Ishikawa (cell line): ENCODE measurements around the gene TRRAP.

Experiments
- CEBPB ChIP-seq: IDR thresholded peaks from 2 replicates; pipeline ENCODE4 v1.6.1; 2012
- CREB1 ChIP-seq: IDR thresholded peaks from 2 replicates; pipeline ENCODE4 v1.6.1; 2012; ENCODE audit warnings: low read depth
- EGR1 ChIP-seq: IDR thresholded peaks from 2 replicates; pipeline ENCODE4 v1.6.1; 2012
- EP300 ChIP-seq: IDR thresholded peaks from 2 replicates; pipeline ENCODE4 v1.6.1; 2012; ENCODE audit warnings: borderline replicate concordance
- FOXM1 ChIP-seq: IDR thresholded peaks from 2 replicates; pipeline ENCODE4 v1.6.1; 2012; ENCODE audit warnings: low read depth, borderline replicate concordance
- MAX ChIP-seq: IDR thresholded peaks from 2 replicates; pipeline ENCODE4 v1.6.1; 2012
- NFIC ChIP-seq: IDR thresholded peaks from 2 replicates; pipeline ENCODE4 v1.6.1; 2012
- RAD21 ChIP-seq: IDR thresholded peaks from 2 replicates; pipeline ENCODE4 v1.6.1; 2012; ENCODE audit warnings: low read depth
- REST ChIP-seq: IDR thresholded peaks from 2 replicates; pipeline ENCODE4 v1.6.1; 2012; ENCODE audit warnings: low read depth, mild to moderate bottlenecking
- TAF1 ChIP-seq: IDR thresholded peaks from 2 replicates; pipeline ENCODE4 v1.6.1; 2012; ENCODE audit warnings: low read depth, mild to moderate bottlenecking
- TCF12 ChIP-seq: IDR thresholded peaks from 2 replicates; pipeline ENCODE4 v1.6.1; 2012; ENCODE audit warnings: low read depth
- TEAD4 ChIP-seq: IDR thresholded peaks from 2 replicates; pipeline ENCODE4 v1.6.1; 2012
- USF1 ChIP-seq: IDR thresholded peaks from 2 replicates; pipeline ENCODE4 v1.6.1; 2012
- YY1 ChIP-seq: IDR thresholded peaks from 2 replicates; pipeline ENCODE4 v1.6.1; 2012; ENCODE audit warnings: low read depth
- ZBTB7A ChIP-seq: IDR thresholded peaks from 2 replicates; pipeline ENCODE4 v1.6.1; 2012; ENCODE audit warnings: low read depth

TRRAP gene

GRCh38 chr7:99030457-99030856, 152.1 kb downstream of the TRRAP start:
- no peak for TF ChIP-seq EP300
- TF ChIP-seq EGR1, result no peak
- TF ChIP-seq RAD21, result no peak
- TF ChIP-seq TAF1, result no peak

- no peak for TF ChIP-seq RAD21
- TF ChIP-seq REST, result no peak
- TF ChIP-seq EGR1, result no peak
These were observed 152.6 kb downstream of the TRRAP start for GRCh38 chr7:99030951-99031350.

- TF ChIP-seq TAF1 (no peak), EP300 (no peak), FOXM1 (no peak), MAX (no peak), TEAD4 (no peak), YY1 (no peak), RAD21 (no peak), USF1 (no peak), NFIC (no peak), ZBTB7A (no peak), EGR1 (no peak), REST (no peak), TCF12 (no peak)
These were observed 153.2 kb downstream of the TRRAP start for GRCh38 chr7:99031496-99031895.

- TF ChIP-seq REST (no peak), EGR1 (no peak), TEAD4 (no peak), TAF1 (no peak), EP300 (no peak), RAD21 (no peak), NFIC (no peak), FOXM1 (no peak), MAX (no peak), CEBPB (no peak), YY1 (no peak), ZBTB7A (no peak), USF1 (no peak), CREB1 (no peak), TCF12 (no peak)
These were observed 154.6 kb downstream of the TRRAP start for GRCh38 chr7:99032928-99033327.

GRCh38 chr7:99033765-99034164, 155.4 kb downstream of the TRRAP start:
- TF ChIP-seq RAD21 (no peak), NFIC (no peak), FOXM1 (no peak), ZBTB7A (no peak), EGR1 (no peak), TEAD4 (no peak)
